HG03469 (cell line): ENCODE results near the gene CD180.

ENCODE experiments used
- ATAC-seq: cut with Tn5 transposase; IDR thresholded peaks from one replicate; pipeline ENCODE4 v1.9.1; 2021; ENCODE audit warnings: mild to moderate bottlenecking, moderate library complexity, moderate number of reproducible peaks; ENCODE audit not compliant: unreplicated experiment

CD180 gene

DNA sequence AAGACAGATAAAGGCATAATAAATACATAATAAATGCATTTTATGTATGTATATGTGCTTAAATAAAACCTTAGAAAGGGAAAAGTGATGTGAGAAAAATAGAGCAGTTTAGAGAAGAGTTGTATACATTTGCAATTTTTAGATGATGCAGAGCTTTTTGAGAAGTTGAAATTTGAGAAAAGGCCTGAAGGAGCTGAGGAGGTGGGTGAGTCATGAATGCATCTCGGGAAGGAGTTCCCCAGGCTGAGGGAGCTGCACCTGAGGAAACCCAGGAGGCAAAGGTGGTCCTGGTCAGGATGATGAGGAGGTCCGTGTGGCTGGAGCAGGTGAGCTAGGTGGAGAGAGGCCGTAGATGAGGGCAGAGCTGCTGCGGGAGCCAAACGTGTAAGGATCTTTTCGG lies 17.4 kb upstream of the CD180 start:
- no peak for ATAC-seq

GRCh38 chr5:67211926-67212325 lies 15.3 kb upstream of the CD180 start:
- no peak for ATAC-seq

DNA sequence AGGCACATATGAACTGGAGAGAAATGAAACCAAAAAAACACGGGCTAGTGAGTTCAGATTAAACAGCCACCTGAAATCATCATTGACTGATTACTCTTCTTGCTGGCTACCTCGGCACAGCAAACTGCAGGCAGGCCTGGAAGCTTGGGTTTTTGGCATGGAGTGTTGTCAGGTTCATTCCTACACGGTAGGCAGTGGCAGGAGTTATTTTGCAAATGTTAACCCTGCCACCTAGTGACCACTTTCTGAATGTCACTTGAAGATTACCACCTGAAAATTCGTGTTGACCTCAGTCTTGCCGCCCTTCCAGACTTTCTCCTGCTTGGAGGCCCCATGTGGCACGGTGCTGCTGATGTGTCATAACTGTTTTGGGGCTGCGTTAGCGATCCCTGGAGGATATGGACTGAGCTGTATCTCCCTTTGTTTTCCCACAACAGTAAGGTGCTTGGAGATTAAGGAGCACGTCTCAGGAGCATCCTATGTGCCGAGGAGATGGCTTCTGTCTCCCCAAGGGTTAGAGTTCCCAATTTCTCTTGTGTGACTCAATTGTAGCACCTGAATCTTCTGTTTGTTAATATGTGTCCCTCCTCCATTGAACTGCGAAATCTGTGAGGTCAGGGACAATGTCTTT lies 12.7 kb upstream of the CD180 start:
- ATAC-seq, result peak; percentile 26

GRCh38 chr5:67208403-67208802 lies 11.8 kb upstream of the CD180 start:
- ATAC-seq, result no peak

DNA sequence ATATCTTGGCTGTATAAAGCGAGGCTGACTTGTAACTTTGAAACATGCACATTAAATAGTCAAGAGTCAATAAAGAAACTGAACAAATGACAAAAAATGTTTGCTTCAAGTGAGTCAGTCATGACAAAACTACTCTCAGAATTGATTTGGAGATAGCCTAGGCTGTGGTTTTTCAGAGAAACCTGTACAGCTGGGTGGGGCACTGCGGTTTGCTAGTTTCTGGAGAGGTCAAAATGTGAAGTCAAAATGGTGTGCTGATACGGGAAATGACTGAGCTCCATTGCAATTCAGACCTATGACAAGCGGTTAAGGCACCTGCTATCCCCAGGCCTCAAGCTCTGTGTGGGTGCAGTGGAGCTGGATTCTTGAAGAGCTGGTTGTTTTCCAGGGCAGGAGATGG lies 10.3 kb upstream of the CD180 start:
- ATAC-seq, result peak; percentile 80

DNA sequence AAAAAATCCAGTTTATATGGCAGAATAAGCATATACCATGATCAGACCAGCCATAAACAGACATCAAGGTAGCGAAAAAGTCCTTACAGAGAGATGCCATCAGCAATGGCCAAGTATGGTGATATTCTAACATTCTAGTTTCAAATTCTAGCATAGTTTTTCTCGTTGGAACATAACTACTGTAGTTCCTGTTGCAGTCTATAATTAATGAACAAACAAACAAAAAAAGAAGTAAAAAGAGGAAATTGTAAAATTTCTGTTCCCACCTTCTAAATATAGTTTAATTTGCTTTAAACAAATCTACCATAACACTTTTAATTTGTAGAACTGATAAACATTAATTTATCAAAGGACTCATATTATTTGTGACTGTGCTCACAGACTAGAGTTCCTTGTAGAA lies 9.9 kb upstream of the CD180 start:
- no peak for ATAC-seq

- no peak for ATAC-seq
Observed at GRCh38 chr5:67205981-67206380, 9.4 kb upstream of the CD180 start.

DNA sequence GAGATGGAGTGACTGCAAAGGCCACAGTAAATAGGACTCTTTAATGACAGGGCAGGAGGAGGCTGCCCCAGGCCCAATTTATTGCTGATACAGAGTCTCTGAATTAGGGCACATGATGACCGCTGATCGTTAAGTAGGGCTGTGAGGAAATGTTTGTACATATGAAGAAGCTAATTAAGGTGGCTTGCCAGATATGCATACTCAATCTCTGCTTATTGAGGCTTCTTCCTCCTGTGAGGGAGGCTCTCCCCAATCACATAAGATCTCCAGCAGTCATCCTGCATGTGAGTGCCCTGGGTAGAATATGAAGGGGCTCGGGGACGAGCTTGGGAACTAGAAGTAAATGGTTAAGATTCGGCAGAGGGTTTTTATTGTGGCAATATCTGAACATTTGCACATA lies 8.2 kb upstream of the CD180 start:
- ATAC-seq, result no peak

DNA sequence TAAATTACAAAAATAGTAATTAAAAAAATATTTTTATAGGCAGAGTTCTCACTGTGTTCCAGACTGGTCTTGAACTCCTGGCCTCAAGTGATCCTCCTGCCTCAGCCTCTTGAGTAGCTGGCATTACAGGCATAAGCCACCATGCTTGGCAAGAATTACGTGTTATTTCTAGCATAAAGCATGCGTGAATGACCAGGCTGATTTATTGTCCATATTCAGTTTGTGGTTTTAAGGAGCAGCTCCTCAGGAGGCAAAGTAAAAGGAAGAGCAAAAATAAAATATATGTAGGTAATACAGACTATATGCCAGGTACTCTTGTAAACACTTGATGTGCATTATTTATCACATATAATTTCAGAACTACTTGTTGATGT lies 7.1 kb upstream of the CD180 start:
- no peak for ATAC-seq

GRCh38 chr5:67202828-67203227 lies 6.2 kb upstream of the CD180 start:
- ATAC-seq, result no peak

DNA sequence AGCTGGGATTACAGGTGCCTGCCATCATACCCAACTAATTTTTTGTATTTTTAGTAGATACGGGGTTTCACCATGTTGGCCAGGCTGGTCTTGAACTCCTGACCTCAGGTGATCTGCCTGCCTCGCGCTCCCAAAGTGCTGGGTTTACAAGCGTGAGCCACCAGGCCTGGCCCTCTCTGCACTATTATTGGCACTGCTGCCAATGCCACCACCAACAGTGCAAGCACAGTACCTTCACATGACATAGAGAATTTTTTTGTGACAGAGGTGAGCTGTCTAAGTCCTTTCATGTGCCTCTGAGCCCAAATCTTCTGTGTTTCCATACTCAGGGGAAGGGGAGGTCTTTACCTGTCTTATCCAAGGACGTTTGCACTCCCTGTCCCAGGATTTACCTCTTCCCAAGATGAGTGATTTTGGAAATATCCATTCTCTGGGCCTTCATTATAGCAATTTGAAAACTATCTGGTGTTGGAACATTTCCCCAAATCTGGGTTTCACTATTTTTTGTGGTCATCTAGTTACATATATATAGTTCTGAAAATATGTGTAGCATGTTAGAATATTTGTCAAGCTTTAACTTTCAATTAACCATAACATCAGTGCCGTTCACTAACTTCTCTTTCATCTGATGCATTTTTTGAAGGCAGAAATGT lies 5.4 kb upstream of the CD180 start:
- ATAC-seq, result no peak

- no peak for ATAC-seq
Observed at GRCh38 chr5:67200809-67201562, 4.4 kb upstream of the CD180 start.

DNA sequence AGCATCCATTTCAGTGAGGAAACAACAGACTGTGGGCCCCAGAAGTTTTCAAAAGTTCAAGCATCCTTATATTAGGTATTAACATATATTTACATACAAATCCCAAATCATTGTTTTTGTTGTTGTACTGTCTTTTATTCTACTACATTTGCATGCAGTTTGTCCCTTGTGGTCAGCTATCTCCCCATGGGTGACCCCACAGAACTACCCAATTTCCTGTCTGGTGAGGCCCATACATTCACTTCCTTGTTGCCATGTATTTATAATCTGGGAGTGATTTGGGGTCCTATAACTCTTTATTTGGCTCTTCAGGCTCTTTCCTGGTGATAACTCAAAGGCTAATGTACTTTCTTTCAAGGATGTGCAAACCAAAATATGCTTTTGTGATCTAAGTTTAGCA lies 3.3 kb upstream of the CD180 start:
- no peak for ATAC-seq

DNA sequence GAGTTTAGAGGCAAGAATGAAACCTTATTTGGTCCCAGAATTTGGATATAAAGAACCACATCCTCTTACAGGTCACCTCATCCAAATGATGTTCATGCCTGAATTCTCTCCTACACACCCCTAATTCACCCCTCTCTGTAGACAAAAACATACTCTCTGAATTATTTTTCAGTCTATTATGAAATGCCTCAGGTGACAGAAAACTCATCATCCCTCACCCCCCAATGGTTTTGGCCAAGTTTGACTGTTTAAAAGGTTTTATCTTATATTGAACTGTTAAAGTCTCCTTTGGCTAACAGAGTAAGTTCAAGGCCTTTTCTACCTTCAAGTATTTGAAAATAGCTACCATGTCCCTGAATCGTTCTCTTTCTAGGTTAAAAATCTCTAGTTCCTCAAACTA lies 2.3 kb upstream of the CD180 start:
- ATAC-seq, result no peak

- no peak for ATAC-seq
Observed at GRCh38 chr5:67197536-67197935, 937 bp upstream of the CD180 start.

DNA sequence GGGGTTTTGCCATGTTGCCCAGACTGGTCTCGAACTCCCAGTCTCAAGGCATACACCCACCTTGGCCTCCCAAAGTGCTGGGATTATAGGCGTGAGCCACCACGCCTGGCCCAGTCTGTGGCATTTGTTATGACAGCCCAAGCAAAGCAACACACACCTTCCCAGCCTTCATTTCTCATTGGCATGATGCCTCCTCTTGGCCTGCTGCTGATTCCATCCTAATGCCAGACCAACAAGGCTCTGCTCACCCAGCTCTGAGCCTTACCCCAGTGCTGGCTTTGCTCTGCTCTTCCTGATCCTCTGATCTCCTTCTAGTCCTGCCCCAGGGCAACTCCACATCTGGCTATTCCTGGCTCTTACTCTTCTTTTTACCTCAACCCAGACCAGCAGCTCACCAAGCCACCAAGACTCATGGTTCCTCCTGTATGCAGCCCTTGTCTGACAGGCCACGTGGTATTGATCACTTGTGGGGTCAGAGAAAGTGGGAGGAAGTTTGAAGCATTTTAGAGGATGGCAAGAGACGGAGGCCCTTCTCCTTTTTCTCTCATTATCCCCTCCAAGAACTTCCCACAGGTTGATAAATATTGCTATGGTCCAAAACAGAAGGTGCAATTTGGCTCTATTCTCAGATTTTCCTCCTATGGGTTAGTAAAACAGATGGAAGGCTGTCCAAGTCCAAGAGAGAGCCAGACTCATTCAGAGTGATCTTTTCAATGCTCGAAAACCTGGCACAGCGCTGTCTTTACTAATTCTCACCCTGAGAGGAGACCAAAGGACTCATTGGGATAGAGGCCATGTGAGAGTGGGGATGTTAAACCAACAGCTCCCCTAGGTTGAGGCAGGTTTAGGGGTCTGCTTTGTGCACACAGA lies 958 bp downstream of the CD180 start:
- ATAC-seq, result no peak

- ATAC-seq, result no peak
Observed at GRCh38 chr5:67194166-67194565, 2.4 kb downstream of the CD180 start.

DNA sequence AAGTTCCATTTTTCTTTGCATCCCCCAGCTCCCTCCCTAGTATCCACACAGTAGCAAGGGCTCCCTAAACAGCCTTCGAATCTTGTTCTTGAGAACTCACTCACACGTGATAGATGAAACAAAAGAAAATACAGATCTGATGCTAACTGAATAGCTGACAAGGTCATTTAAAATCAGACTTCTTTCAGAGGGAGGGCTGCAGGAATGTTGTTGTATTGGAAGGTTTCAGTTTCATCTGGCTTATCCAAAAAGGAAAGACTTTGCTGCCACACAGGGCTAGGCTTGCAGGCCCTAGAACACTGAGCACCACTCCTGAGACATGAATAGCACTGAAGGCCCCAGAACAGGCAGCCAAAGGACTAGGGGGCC lies 3.2 kb downstream of the CD180 start:
- ATAC-seq, result no peak

- peak; percentile 31 for ATAC-seq
Observed at GRCh38 chr5:67192719-67193438, 3.7 kb downstream of the CD180 start.

DNA sequence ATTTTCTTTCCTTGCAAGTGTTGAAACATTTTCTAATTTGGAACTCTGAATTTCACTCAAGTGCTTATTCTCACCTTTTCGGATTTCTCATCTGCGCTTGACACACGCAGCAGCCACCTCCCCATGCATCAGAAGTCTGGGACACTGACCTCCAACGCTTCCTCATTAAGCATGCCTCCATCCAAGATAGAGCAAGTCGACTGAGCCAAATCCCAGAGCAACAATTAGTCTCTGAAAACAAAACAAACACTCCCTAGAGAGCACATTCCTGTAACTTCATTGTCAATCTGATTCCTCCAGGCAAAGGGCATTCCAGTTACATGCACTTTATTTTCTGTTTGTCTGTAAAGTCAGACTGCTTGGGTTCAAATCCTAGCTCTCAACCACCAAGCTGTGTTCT lies 5.7 kb downstream of the CD180 start:
- no peak for ATAC-seq

DNA sequence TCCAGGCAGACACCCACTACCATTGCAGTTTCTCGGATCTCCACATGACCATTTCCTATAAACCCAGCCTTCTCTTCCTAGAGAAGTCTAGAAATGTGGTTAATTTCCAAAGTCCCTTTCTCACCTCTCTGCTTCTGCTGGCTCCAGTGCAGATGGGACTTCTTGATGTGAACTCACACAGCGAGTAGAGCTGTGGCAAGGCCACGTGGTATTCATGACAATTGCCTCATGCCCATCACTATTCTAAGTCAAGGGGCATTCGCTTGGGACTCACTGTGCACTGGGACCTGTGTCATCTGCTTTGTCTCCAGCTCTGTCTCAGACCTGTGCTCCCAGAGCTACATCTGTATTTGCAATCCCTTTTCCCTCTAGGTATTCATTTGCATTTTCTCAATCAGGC lies 6.2 kb downstream of the CD180 start:
- no peak for ATAC-seq
